Measurements from ENCODE around the gene B3GNT7. TPM values are rescaled to one million over a fixed set of nuclear protein-coding genes. Genes with fewer than 3 reads are reported as not detected.
"Not testable (repeated sequence)": the region's sequence is repeated elsewhere in the genome, so short reads cannot be mapped to it uniquely, and the experiment has no call there.

The B3GNT7 gene
- total RNA-seq, 2 donors from 2014 or later, result 13.0 to 32.3 TPM

DNA sequence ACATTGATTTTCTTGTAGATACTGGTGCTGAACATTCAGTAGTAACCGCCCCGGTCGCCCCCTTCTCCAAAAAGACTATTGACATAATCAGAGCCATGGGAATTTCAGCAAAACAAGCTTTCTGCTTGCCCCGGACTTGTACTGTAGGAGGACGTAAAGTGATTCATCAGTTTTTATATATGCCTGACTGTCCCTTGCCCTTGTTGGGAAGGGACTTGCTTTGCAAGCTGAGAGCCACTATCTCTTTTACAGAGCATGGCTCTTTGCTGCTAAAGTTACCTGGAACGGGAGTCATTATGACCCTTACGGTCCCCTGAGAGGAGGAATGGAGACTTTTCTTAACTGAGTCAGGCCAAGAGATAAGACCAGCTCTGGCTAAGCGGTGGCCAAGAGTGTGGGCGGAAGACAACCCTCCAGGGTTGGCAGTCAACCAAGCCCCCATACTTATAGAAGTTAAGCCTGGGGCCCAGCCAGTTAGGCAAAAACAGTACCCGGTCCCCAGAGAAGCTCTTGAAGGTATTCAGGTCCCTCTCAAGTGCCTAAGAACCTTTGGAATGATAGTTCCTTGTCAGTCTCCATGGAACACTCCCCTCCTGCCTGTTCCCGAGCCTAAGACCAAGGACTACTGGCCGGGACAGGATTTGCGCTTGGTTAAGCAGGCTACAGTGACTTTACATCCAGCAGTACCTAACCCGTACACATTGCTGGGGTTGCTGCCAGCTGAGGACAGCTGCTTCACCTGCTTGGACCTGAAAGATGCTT lies 8.1 kb downstream of the B3GNT7 start:
- H3K4me3 ChIP-seq (ENCODE audit: low read length); H3K9me3 ChIP-seq (ENCODE audit: control insufficient read depth, low read length); H3K27ac Mint-ChIP-seq; H3K4me3 Mint-ChIP-seq; H3K36me3 ChIP-seq (ENCODE audit: control insufficient read depth, insufficient read depth, low read length); H3K27ac ChIP-seq (ENCODE audit: low read depth, low read length); H3K36me3 Mint-ChIP-seq (ENCODE audit: low read depth); H3K27me3 Mint-ChIP-seq (ENCODE audit: insufficient read depth); DNase-seq; H3K9ac ChIP-seq (ENCODE audit: extremely low read depth, low read length, poor library complexity, severe bottlenecking); H3K4me1 ChIP-seq (ENCODE audit: control insufficient read depth, insufficient read depth, low read length); H3K27me3 ChIP-seq (ENCODE audit: control insufficient read depth, insufficient read depth, low read length, poor library complexity, severe bottlenecking); H3K9me3 Mint-ChIP-seq: not testable (repeated sequence)
- WGBS, 2 experiments (ENCODE audit: insufficient coverage in 1 of 2, insufficient read length in 1 of 2), result 92 to 100% methylated on average over 8 to 14 of the region's 14 CpGs
- peaks cover 48% of the 10 kb centered on the region for H3K4me1 Mint-ChIP-seq

DNA sequence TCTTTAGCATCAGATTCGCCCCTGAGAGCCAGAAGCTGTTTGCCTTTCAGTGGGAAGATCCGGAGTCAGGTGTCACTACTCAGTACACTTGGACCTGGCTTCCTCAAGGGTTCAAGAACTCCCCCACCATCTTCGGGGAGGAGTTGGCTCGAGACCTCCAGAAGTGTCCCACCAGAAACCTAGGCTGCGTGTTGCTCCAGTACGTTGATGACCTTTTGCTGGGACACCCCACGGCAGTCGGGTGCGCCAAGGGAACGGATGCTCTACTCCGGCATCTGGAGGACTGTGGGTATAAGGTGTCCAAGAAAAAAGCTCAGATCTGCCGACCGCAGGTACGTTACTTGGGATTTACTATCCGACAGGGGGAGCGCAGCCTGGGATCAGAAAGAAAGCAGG lies 8.7 kb downstream of the B3GNT7 start:
- not testable (repeated sequence) for H3K27me3 Mint-ChIP-seq (ENCODE audit: insufficient read depth); DNase-seq; H3K36me3 Mint-ChIP-seq (ENCODE audit: low read depth); H3K4me1 ChIP-seq (ENCODE audit: control insufficient read depth, insufficient read depth, low read length); H3K36me3 ChIP-seq (ENCODE audit: control insufficient read depth, insufficient read depth, low read length); H3K9me3 Mint-ChIP-seq; H3K9ac ChIP-seq (ENCODE audit: extremely low read depth, low read length, poor library complexity, severe bottlenecking); H3K4me3 ChIP-seq (ENCODE audit: low read length); H3K27me3 ChIP-seq (ENCODE audit: control insufficient read depth, insufficient read depth, low read length, poor library complexity, severe bottlenecking); H3K4me3 Mint-ChIP-seq; H3K27ac ChIP-seq (ENCODE audit: low read depth, low read length); H3K27ac Mint-ChIP-seq; H3K9me3 ChIP-seq (ENCODE audit: control insufficient read depth, low read length)
- H3K4me1 Mint-ChIP-seq, result peaks cover 48% of the 10 kb centered on the region
- WGBS, 2 experiments (ENCODE audit: insufficient coverage in 1 of 2, insufficient read length in 1 of 2), result 93 to 94% methylated on average over 16 of the region's 16 CpGs
- TF ChIP-seq, protein P1, sequence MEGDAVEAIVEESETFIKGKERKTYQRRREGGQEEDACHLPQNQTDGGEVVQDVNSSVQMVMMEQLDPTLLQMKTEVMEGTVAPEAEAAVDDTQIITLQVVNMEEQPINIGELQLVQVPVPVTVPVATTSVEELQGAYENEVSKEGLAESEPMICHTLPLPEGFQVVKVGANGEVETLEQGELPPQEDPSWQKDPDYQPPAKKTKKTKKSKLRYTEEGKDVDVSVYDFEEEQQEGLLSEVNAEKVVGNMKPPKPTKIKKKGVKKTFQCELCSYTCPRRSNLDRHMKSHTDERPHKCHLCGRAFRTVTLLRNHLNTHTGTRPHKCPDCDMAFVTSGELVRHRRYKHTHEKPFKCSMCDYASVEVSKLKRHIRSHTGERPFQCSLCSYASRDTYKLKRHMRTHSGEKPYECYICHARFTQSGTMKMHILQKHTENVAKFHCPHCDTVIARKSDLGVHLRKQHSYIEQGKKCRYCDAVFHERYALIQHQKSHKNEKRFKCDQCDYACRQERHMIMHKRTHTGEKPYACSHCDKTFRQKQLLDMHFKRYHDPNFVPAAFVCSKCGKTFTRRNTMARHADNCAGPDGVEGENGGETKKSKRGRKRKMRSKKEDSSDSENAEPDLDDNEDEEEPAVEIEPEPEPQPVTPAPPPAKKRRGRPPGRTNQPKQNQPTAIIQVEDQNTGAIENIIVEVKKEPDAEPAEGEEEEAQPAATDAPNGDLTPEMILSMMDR (conservative IDR thresholded peaks at IDR 0.05), result peak; percentile 47

DNA sequence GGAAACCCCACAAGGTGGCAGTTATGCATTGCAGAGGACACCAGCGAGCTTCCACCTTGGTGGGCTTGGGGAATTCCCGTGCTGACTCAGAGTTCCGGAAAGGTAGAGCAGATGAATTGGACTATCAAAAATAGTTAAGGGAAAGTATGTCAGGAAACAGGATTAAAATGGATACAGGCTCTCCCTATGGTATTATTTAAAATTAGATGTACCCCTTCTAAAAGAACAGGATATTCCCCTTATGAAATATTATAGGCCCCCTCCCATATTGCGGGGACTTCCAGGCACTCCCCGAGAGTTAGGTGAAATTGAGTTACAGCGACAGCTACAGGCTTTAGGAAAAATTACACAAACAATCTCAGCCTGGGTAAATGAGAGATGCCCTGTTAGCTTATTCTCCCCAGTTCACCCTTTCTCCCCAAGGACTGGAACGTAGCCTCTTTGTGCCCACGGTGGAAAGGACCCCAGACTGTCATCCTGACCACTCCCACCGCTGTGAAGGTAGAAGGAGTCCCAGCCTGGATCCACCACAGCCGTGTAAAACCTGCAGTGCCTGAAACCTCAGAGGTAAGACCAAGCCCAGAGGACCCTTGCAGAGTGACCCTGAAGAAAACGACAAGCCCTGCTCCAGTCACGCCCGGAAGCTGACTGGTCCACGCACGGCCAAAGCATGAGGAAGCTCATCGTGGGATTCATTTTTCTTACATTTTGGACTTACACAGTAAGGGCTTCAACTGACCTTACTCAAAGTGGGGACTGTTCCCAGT lies 10.3 kb downstream of the B3GNT7 start:
- not testable (repeated sequence) for DNase-seq; H3K27me3 ChIP-seq (ENCODE audit: control insufficient read depth, insufficient read depth, low read length, poor library complexity, severe bottlenecking); H3K27ac ChIP-seq (ENCODE audit: low read depth, low read length); H3K36me3 Mint-ChIP-seq (ENCODE audit: low read depth); H3K4me1 ChIP-seq (ENCODE audit: control insufficient read depth, insufficient read depth, low read length); H3K4me3 ChIP-seq (ENCODE audit: low read length); H3K36me3 ChIP-seq (ENCODE audit: control insufficient read depth, insufficient read depth, low read length); H3K27me3 Mint-ChIP-seq (ENCODE audit: insufficient read depth); H3K4me3 Mint-ChIP-seq; H3K9ac ChIP-seq (ENCODE audit: extremely low read depth, low read length, poor library complexity, severe bottlenecking)
- TF ChIP-seq, protein P1 (conservative IDR thresholded peaks at IDR 0.05), result peak; percentile 78
- H3K9me3 ChIP-seq (ENCODE audit: control insufficient read depth, low read length), result peaks cover 12% of the 10 kb centered on the region
- Mint-ChIP-seq H3K9me3 (peaks cover 23% of the 10 kb centered on the region), H3K4me1 (peaks cover 40% of the 10 kb centered on the region), H3K27ac (peak overlapping the region; percentile 81)
- 51 to 77% methylated on average over 9 to 14 of the region's 16 CpGs for WGBS, 2 experiments (ENCODE audit: insufficient coverage in 1 of 2, insufficient read length in 1 of 2)

DNA sequence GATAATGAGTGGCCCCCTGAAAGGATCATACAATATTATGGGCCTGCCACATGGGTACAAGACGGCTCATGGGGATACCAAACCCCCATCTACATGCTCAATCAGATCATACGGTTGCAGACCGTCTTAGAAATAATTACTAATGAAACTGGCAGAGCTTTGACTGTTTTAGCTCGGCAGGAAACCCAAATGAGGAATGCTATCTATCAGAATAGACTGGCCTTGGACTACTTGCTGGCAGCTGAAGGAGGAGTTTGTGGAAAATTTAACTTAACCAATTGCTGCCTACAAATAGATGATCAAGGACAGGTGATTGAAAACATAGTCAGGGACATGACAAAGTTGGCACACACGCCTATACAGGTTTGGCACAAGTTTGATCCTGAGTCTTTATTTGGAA lies 12.2 kb downstream of the B3GNT7 start:
- H3K9me3 ChIP-seq (ENCODE audit: control insufficient read depth, low read length), result peaks cover 13% of the 10 kb centered on the region
- not testable (repeated sequence) for H3K27ac ChIP-seq (ENCODE audit: low read depth, low read length); H3K36me3 Mint-ChIP-seq (ENCODE audit: low read depth); H3K27me3 Mint-ChIP-seq (ENCODE audit: insufficient read depth); H3K27me3 ChIP-seq (ENCODE audit: control insufficient read depth, insufficient read depth, low read length, poor library complexity, severe bottlenecking); H3K9ac ChIP-seq (ENCODE audit: extremely low read depth, low read length, poor library complexity, severe bottlenecking); DNase-seq; H3K4me3 Mint-ChIP-seq; H3K4me1 ChIP-seq (ENCODE audit: control insufficient read depth, insufficient read depth, low read length); H3K27ac Mint-ChIP-seq; H3K4me3 ChIP-seq (ENCODE audit: low read length); H3K36me3 ChIP-seq (ENCODE audit: control insufficient read depth, insufficient read depth, low read length)
- H3K9me3 Mint-ChIP-seq, result peaks cover 23% of the 10 kb centered on the region
- peaks cover 38% of the 10 kb centered on the region for H3K4me1 Mint-ChIP-seq
- 90 to 94% methylated on average over 3 to 5 of the region's 5 CpGs for WGBS, 2 experiments (ENCODE audit: insufficient coverage in 1 of 2, insufficient read length in 1 of 2)

DNA sequence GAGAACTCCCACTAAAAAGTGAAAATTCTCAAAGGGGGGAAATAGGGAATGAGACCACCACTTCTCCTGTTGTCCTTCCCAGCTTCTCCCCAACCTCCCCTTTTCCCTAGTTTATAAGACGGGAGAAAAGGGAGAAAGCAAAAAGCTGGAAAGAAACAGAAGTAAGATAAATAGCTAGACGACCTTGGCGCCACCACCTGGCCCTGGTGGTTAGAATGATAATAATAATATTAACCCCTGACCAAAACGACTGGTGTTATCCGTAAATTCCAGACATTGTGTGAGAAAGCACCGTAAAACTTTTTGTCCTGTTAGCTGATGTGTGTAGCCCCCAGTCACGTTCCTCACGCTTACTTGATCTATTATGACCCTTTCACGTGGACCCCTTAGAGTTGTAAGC lies 12.8 kb downstream of the B3GNT7 start:
- not testable (repeated sequence) for H3K4me3 Mint-ChIP-seq; H3K27ac ChIP-seq (ENCODE audit: low read depth, low read length); H3K4me3 ChIP-seq (ENCODE audit: low read length); H3K36me3 Mint-ChIP-seq (ENCODE audit: low read depth); H3K27ac Mint-ChIP-seq; H3K27me3 ChIP-seq (ENCODE audit: control insufficient read depth, insufficient read depth, low read length, poor library complexity, severe bottlenecking); H3K36me3 ChIP-seq (ENCODE audit: control insufficient read depth, insufficient read depth, low read length); H3K9ac ChIP-seq (ENCODE audit: extremely low read depth, low read length, poor library complexity, severe bottlenecking); DNase-seq; H3K27me3 Mint-ChIP-seq (ENCODE audit: insufficient read depth); H3K4me1 ChIP-seq (ENCODE audit: control insufficient read depth, insufficient read depth, low read length)
- peaks cover 13% of the 10 kb centered on the region for H3K9me3 ChIP-seq (ENCODE audit: control insufficient read depth, low read length)
- peaks cover 34% of the 10 kb centered on the region for H3K4me1 Mint-ChIP-seq
- H3K9me3 Mint-ChIP-seq, result peaks cover 23% of the 10 kb centered on the region
- WGBS, 2 experiments (ENCODE audit: insufficient coverage in 1 of 2, insufficient read length in 1 of 2), result 84 to 90% methylated on average over 8 of the region's 9 CpGs
